H9 (cell line): Measurements from ENCODE around the gene SLC39A8. TPM values are rescaled to one million over a fixed set of nuclear protein-coding genes. Genes with fewer than 3 reads are reported as not detected.

Experiments
- DNase-seq: peaks from one replicate; pipeline ENCODE4 v3.0.0-alpha.2; 2017
- H2AFZ ChIP-seq: one replicate; pipeline ENCODE4 v1.6.1; 2013; ENCODE audit warnings: mild to moderate bottlenecking, low read length, control low read depth, moderate library complexity
- H2AK5ac ChIP-seq: 2 replicates; pipeline ENCODE4 v1.6.1; 2013; ENCODE audit warnings: low read length, control low read depth, mixed read lengths; ENCODE audit not compliant: insufficient read length
- H2BK120ac ChIP-seq: one replicate; pipeline ENCODE4 v1.6.1; 2013; ENCODE audit warnings: low read depth, mild to moderate bottlenecking, low read length, control low read depth, inconsistent platforms; ENCODE audit not compliant: poor library complexity, severe bottlenecking
- H2BK12ac ChIP-seq: 2 replicates; pipeline ENCODE4 v1.6.1; 2013; ENCODE audit warnings: low read length, control low read depth, mixed read lengths, low read depth; ENCODE audit not compliant: insufficient read length
- H2BK15ac ChIP-seq: 2 replicates; pipeline ENCODE4 v1.6.1; 2013; ENCODE audit warnings: low read depth, low read length, control low read depth
- H2BK20ac ChIP-seq: one replicate; pipeline ENCODE4 v1.6.1; 2013; ENCODE audit warnings: low read depth, mild to moderate bottlenecking, low read length, control low read depth, inconsistent platforms; ENCODE audit not compliant: poor library complexity, severe bottlenecking
- H2BK5ac ChIP-seq: 2 replicates; pipeline ENCODE4 v1.6.1; 2013; ENCODE audit warnings: low read length, control low read depth, mixed read lengths; ENCODE audit not compliant: insufficient read length
- H3K14ac ChIP-seq: 2 replicates; pipeline ENCODE4 v1.6.1; 2013; ENCODE audit warnings: low read length, control low read depth; ENCODE audit not compliant: insufficient read depth
- H3K18ac ChIP-seq: 2 replicates; pipeline ENCODE4 v1.6.1; 2013; ENCODE audit warnings: low read depth, mild to moderate bottlenecking, mixed read lengths, low read length, control low read depth; ENCODE audit not compliant: insufficient read length
- H3K23ac ChIP-seq: 2 replicates; pipeline ENCODE4 v1.6.1; 2013; ENCODE audit warnings: low read length, control low read depth, mixed read lengths, low read depth; ENCODE audit not compliant: insufficient read length
- H3K23me2 ChIP-seq: 2 replicates; pipeline ENCODE4 v1.6.1; 2013; ENCODE audit warnings: low read depth, mild to moderate bottlenecking, mixed read lengths, low read length, control low read depth; ENCODE audit not compliant: insufficient read length, poor library complexity, severe bottlenecking
- H3K27ac ChIP-seq: 2 replicates; pipeline ENCODE4 v1.5.1; 2013; ENCODE audit warnings: low read length, control low read depth, mixed read lengths, low read depth; ENCODE audit not compliant: insufficient read length
- H3K27me3 ChIP-seq: 2 replicates; pipeline ENCODE4 v1.6.1; 2013; ENCODE audit warnings: low read length, control low read depth, inconsistent platforms; ENCODE audit not compliant: insufficient read depth
- H3K4ac ChIP-seq: 2 replicates; pipeline ENCODE4 v1.6.1; 2013; ENCODE audit warnings: low read depth, mild to moderate bottlenecking, control low read depth, inconsistent platforms, low read length, moderate library complexity
- H3K4me1 ChIP-seq: 2 replicates; pipeline ENCODE4 v1.6.1; 2013; ENCODE audit warnings: low read length, control low read depth, inconsistent platforms; ENCODE audit not compliant: insufficient read depth
- H3K4me2 ChIP-seq: 2 replicates; pipeline ENCODE4 v1.6.1; 2013; ENCODE audit warnings: low read length, control low read depth, mixed read lengths; ENCODE audit not compliant: insufficient read length, insufficient read depth
- H3K56ac ChIP-seq: 2 replicates; pipeline ENCODE4 v1.6.1; 2013; ENCODE audit warnings: low read depth, mild to moderate bottlenecking, mixed read lengths, low read length, control low read depth; ENCODE audit not compliant: insufficient read length
- H3K79me1 ChIP-seq: 2 replicates; pipeline ENCODE4 v1.6.1; 2013; ENCODE audit warnings: low read depth, mild to moderate bottlenecking, moderate library complexity, low read length, control low read depth, inconsistent platforms; ENCODE audit not compliant: insufficient read depth, poor library complexity, severe bottlenecking
- H3K79me2 ChIP-seq: 2 replicates; pipeline ENCODE4 v1.6.1; 2013; ENCODE audit warnings: low read length, control low read depth, inconsistent platforms; ENCODE audit not compliant: insufficient read depth
- H3K9ac ChIP-seq: 2 replicates; pipeline ENCODE4 v1.6.1; 2013; ENCODE audit warnings: low read length, control low read depth, mixed read lengths; ENCODE audit not compliant: insufficient read length; ENCODE audit errors: extremely low read depth
- H3K9me3 ChIP-seq: one replicate; pipeline ENCODE4 v1.6.1; 2013; ENCODE audit warnings: low read depth, low read length, inconsistent platforms; ENCODE audit not compliant: control insufficient read depth
- H3T11ph ChIP-seq: one replicate; pipeline ENCODE4 v1.6.1; 2013; ENCODE audit warnings: mild to moderate bottlenecking, low read length, control low read depth, inconsistent platforms
- H4K20me1 ChIP-seq: one replicate; pipeline ENCODE4 v1.6.1; 2013; ENCODE audit not compliant: control insufficient read depth, insufficient read length, insufficient read depth
- H4K5ac ChIP-seq: 2 replicates; pipeline ENCODE4 v1.6.1; 2013; ENCODE audit warnings: low read depth, mild to moderate bottlenecking, mixed read lengths, low read length, control low read depth; ENCODE audit not compliant: insufficient read length
- H4K8ac ChIP-seq: replicated peaks from 2 replicates; pipeline ENCODE4 v1.6.1; 2013; ENCODE audit warnings: low read length, control low read depth, mixed read lengths, low read depth; ENCODE audit not compliant: insufficient read length
- H4K91ac ChIP-seq: 2 replicates; pipeline ENCODE4 v1.6.1; 2013; ENCODE audit warnings: low read depth, mild to moderate bottlenecking, moderate library complexity, mixed read lengths, low read length, control low read depth; ENCODE audit not compliant: insufficient read length
- H3K27ac Mint-ChIP-seq, 3 experiments: 2 replicates in 2 of 3; 3 replicates in 1 of 3; pipeline ENCODE4 v1.8.0; 2020 to 2021; ENCODE audit warnings: mixed read lengths in 3 of 3, mild to moderate bottlenecking in 1 of 3, moderate library complexity in 1 of 3
- H3K27me3 Mint-ChIP-seq: 2 replicates; pipeline ENCODE4 v1.8.0; 2021; ENCODE audit warnings: low read depth, mild to moderate bottlenecking, moderate library complexity, mixed read lengths
- H3K36me3 Mint-ChIP-seq, 3 experiments: 2 replicates in 2 of 3; 3 replicates in 1 of 3; pipeline ENCODE4 v1.8.0; 2020 to 2021; ENCODE audit warnings: low read depth in 3 of 3, mixed read lengths in 3 of 3; ENCODE audit not compliant: insufficient read depth in 1 of 3
- H3K4me1 Mint-ChIP-seq, 2 experiments: 2 replicates each; pipeline ENCODE4 v1.8.0; 2020; ENCODE audit warnings: mixed read lengths in 2 of 2
- H3K4me3 Mint-ChIP-seq, 2 experiments: 2 replicates in 1 of 2; 3 replicates in 1 of 2; pipeline ENCODE4 v1.8.0; 2020 to 2021; ENCODE audit warnings: mild to moderate bottlenecking in 2 of 2, mixed read lengths in 2 of 2, moderate library complexity in 1 of 2
- H3K9me3 Mint-ChIP-seq, 2 experiments: 2 replicates in 1 of 2; 3 replicates in 1 of 2; pipeline ENCODE4 v1.8.0; 2020; ENCODE audit warnings: mild to moderate bottlenecking in 2 of 2, mixed read lengths in 2 of 2, moderate library complexity in 1 of 2
- CTCF ChIP-seq: fragments of 200-600 bp; sonication (generic); conservative IDR thresholded peaks from 3 replicates; pipeline ENCODE4 v1.8.0; 2021; ENCODE audit warnings: antibody characterized with exemption, mild to moderate bottlenecking
- WGBS: extraction: QIAGEN DNeasy Blood & Tissue Kit; methylation state at CpG from one replicate; pipeline ENCODE4 v1.1.7; 2013; ENCODE audit warnings: missing lambda C conversion rate, low lambda C conversion rate, mixed read lengths; ENCODE audit not compliant: insufficient read length; ENCODE audit errors: extremely low coverage; 5-methylcytosine and 5-hydroxymethylcytosine counted together
- total RNA-seq: library from RNA; stranded (reverse); gene quantifications from 2 replicates; pipeline ENCODE4 v1.2.1, GENCODE V29; 2021

Gene SLC39A8
- total RNA-seq, 1 experiment from 2014 or later, result 11.0 TPM

GRCh38 chr4:102227388-102227787 is 117.9 kb downstream of the SLC39A8 start:
- no peaks in the 10 kb centered on the region for H3K27me3 Mint-ChIP-seq
- Histone ChIP-seq H4K5ac (no peak overlapping the region), H3K14ac (no peak overlapping the region), H2AK5ac (no peak overlapping the region), H3K23ac (no peak overlapping the region), H2BK12ac (no peak overlapping the region), H4K8ac (no peak overlapping the region), H3K56ac (no peak overlapping the region), H4K91ac (no peak overlapping the region), H3K4me2 (no peak overlapping the region), H3K79me2 (no peaks in the 10 kb centered on the region), H3K4ac (no peak overlapping the region), H3K4me1 (no peaks in the 10 kb centered on the region; the same call in 1 of the 2 replicates), H2BK15ac (no peak overlapping the region), H2BK120ac (no peak overlapping the region), H2AFZ (no peak overlapping the region), H2BK20ac (no peak overlapping the region), H3K18ac (no peak overlapping the region), H3K27ac (no peak overlapping the region), H3K9me3 (no peaks in the 10 kb centered on the region), H3K27me3 (no peaks in the 10 kb centered on the region), H4K20me1 (no peaks in the 10 kb centered on the region), H3K79me1 (no peaks in the 10 kb centered on the region), H3K23me2 (no peaks in the 10 kb centered on the region), H3T11ph (no peak overlapping the region), H3K9ac (no peak overlapping the region), H2BK5ac (no peak overlapping the region)
- no peak for TF ChIP-seq CTCF
- no peak overlapping the region for H3K27ac Mint-ChIP-seq
- H3K4me3 Mint-ChIP-seq, result no peak overlapping the region
- peaks cover 0 to 3% of the 10 kb centered on the region in 2 experiments; a peak in 2 of 4 replicates for H3K4me1 Mint-ChIP-seq
- H3K9me3 Mint-ChIP-seq, result peaks cover 15 to 25% of the 10 kb centered on the region in 2 experiments
- WGBS, result no CpG with 5 or more reads among the region's 1 CpG
- peaks cover 2 to 10% (median 4%) of the 10 kb centered on the region in 3 experiments; a peak in 4 of 7 replicates for H3K36me3 Mint-ChIP-seq
- no peak for DNase-seq
